GM12872 (cell line): ENCODE data around the gene SLC16A11.
A peak's percentile ranks its signal among the peaks of the same experiment; 100 is the strongest.

ENCODE experiments used
- CTCF ChIP-seq: IDR thresholded peaks from 3 replicates; pipeline ENCODE4 v1.5.1; 2011; ENCODE audit warnings: low read depth, mild to moderate bottlenecking, low read length, moderate library complexity; ENCODE audit not compliant: insufficient read depth

SLC16A11 gene

GRCh38 chr17:7014261-7014994, 29.5 kb downstream of the SLC16A11 start:
- peak; percentile 62; the same call in 2 of the 3 replicates for TF ChIP-seq CTCF

GRCh38 chr17:7011942-7012254, 32.0 kb downstream of the SLC16A11 start:
- TF ChIP-seq CTCF: no peak

- TF ChIP-seq CTCF: no peak
Observed at GRCh38 chr17:7011415-7011814, 32.5 kb downstream of the SLC16A11 start.

GRCh38 chr17:7010523-7010922, 33.4 kb downstream of the SLC16A11 start:
- no peak for TF ChIP-seq CTCF

- no peak for TF ChIP-seq CTCF
Observed at GRCh38 chr17:7007143-7007542, 36.7 kb downstream of the SLC16A11 start.

GRCh38 chr17:7005716-7006115, 38.2 kb downstream of the SLC16A11 start:
- TF ChIP-seq CTCF: no peak

GRCh38 chr17:7004398-7005253, 39.3 kb downstream of the SLC16A11 start:
- TF ChIP-seq CTCF: peak; percentile 74
